Colonic mucosa (tissue), 4 donors: ENCODE results near the gene RGS3. TPM values are rescaled to one million over a fixed set of nuclear protein-coding genes. Genes with fewer than 3 reads are reported as not detected.
A peak's percentile ranks its signal among the peaks of the same experiment; 100 is the strongest.

Source experiments
- DNase-seq: peaks from one replicate; pipeline ENCODE4 v3.0.0-alpha.2; 2020
- H3K27ac ChIP-seq: fragments of 200-600 bp; one replicate; pipeline ENCODE4 v1.8.0; 2021
- H3K27me3 ChIP-seq: fragments of 200-600 bp; one replicate; pipeline ENCODE4 v1.8.0; 2021
- H3K36me3 ChIP-seq: fragments of 200-600 bp; one replicate; pipeline ENCODE4 v1.8.0; 2021
- H3K4me1 ChIP-seq: fragments of 200-600 bp; one replicate; pipeline ENCODE4 v1.8.0; 2021; ENCODE audit warnings: mild to moderate bottlenecking
- H3K4me3 ChIP-seq: fragments of 200-600 bp; one replicate; pipeline ENCODE4 v1.8.0; 2021
- H3K9ac ChIP-seq, 2 donors: one replicate each; pipeline ENCODE4 v1.7.0; 2013; ENCODE audit warnings: control low read depth in 2 of 2, low read depth in 2 of 2, low read length in 2 of 2
- H3K9me3 ChIP-seq: fragments of 200-600 bp; one replicate; pipeline ENCODE4 v1.8.0; 2021
- intact Hi-C: fragments of 100-400 bp; cut with DNase I; formaldehyde crosslinking; loops from one replicate; pipeline ENCODE4 v1.14.1; 2022
- total RNA-seq, 2 donors: library from RNA; stranded (reverse); fragmentation: NEBNext Ultra II Directional in 1 of 2; extraction: Animal tissue kit (Norgen Biotek cat#: 25700) in 1 of 2; gene quantifications; one replicate each; pipeline ENCODE4 v1.2.1, GENCODE V29; 2021
- TF ChIP-seq, protein P1 (sequence below): fragments of 200-600 bp; IDR thresholded peaks from one replicate; pipeline ENCODE4 v1.8.0; 2022; ENCODE audit warnings: antibody characterized with exemption, mild to moderate bottlenecking
- donor health status: healthy.
- donor health status: DM: no; HTN: no; CAD: no.
- donor health status: DM: no; HTN: no; CAD: no.

Gene RGS3
- total RNA-seq, 2 donors from 2014 or later, result 67.4 to 71.1 TPM

DNA sequence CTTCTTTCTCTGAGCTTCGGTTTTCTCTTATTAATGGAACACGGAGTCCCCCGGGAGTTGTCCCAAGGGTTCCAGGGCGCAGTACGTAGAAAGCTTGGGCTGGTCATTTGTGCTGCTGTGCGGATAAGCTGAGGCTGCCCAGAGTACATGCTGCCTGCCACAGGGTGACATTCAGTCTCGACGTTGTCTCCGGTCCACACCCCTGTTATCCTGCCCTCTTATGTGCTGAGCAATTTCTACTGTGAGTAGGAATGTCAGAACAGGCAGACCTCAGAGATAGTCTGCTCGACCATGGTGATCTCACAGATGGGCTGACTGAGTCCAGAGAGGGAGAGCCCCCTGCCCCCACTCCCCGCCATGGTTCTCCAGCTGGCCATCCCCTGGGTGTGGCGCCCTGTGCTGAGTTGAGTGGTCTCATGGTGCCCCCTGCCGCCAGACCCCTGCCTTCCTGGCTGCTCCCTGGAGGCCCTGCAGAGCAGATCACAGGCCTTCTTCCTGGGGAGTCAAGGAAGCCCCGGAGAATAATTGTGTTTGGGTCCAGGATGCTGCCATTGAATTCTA, 124.0 kb downstream of the RGS3 start:
- H3K9ac ChIP-seq, result no peak overlapping the region
- H3K9me3 ChIP-seq, result no peaks in the 10 kb centered on the region
- DNase-seq, result no peak
- peaks cover 6% of the 10 kb centered on the region for H3K4me1 ChIP-seq
- no peaks in the 10 kb centered on the region for H3K36me3 ChIP-seq
- TF ChIP-seq, protein P1, sequence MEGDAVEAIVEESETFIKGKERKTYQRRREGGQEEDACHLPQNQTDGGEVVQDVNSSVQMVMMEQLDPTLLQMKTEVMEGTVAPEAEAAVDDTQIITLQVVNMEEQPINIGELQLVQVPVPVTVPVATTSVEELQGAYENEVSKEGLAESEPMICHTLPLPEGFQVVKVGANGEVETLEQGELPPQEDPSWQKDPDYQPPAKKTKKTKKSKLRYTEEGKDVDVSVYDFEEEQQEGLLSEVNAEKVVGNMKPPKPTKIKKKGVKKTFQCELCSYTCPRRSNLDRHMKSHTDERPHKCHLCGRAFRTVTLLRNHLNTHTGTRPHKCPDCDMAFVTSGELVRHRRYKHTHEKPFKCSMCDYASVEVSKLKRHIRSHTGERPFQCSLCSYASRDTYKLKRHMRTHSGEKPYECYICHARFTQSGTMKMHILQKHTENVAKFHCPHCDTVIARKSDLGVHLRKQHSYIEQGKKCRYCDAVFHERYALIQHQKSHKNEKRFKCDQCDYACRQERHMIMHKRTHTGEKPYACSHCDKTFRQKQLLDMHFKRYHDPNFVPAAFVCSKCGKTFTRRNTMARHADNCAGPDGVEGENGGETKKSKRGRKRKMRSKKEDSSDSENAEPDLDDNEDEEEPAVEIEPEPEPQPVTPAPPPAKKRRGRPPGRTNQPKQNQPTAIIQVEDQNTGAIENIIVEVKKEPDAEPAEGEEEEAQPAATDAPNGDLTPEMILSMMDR, result no peak
- H3K4me3 ChIP-seq, result no peak overlapping the region
- no peaks in the 10 kb centered on the region for H3K27me3 ChIP-seq
- intact Hi-C loops, result no loop called here
- H3K27ac ChIP-seq, result no peak overlapping the region

DNA sequence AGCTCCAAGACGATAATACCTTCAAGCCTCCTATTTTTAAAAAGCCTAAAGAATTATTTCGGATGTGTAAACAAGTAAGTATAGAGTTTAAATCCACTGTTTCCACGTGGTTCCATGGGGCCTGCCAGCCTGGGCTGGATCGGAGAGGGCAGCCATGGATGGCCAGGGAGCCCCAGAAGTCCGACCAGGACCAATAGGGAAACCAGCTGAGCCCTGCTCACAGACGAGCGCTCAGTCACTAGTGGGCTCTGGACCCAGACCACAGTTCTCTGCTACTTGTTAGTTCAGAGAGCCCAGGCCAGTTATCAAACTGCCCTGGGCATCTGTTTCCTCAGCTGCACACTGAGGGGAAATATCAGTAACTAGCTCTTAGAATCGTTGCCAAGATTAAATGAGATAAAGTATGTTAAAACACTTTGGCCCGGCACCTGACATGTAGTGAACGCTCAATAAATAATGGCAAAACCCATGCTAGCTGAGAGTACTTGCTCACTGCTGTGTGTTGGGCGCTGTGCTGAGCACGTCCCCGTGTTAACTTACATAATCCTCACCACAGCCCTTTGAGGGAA, 124.8 kb downstream of the RGS3 start:
- Histone ChIP-seq H3K27ac (no peak overlapping the region), H3K9ac (peak overlapping the region in 1 of 2 donors; percentile 20), H3K4me1 (peaks cover 6% of the 10 kb centered on the region), H3K4me3 (no peak overlapping the region), H3K36me3 (no peaks in the 10 kb centered on the region), H3K9me3 (no peaks in the 10 kb centered on the region), H3K27me3 (no peaks in the 10 kb centered on the region)
- no peak for DNase-seq
- TF ChIP-seq, protein P1, result no peak
- intact Hi-C loops, result no loop called here

- Histone ChIP-seq H3K9me3 (no peaks in the 10 kb centered on the region), H3K27ac (no peak overlapping the region), H3K4me3 (no peak overlapping the region), H3K9ac (peak overlapping the region in 1 of 2 donors; percentile 20), H3K4me1 (peaks cover 6% of the 10 kb centered on the region), H3K27me3 (no peaks in the 10 kb centered on the region), H3K36me3 (no peaks in the 10 kb centered on the region)
- no peak for DNase-seq
- TF ChIP-seq, protein P1, result no peak
- intact Hi-C loops, result no loop called here
Measured at GRCh38 chr9:113588936-113589335, 125.4 kb downstream of the RGS3 start.

GRCh38 chr9:113589407-113589806, 125.9 kb downstream of the RGS3 start:
- H3K9me3 ChIP-seq, result no peaks in the 10 kb centered on the region
- H3K4me3 ChIP-seq, result no peak overlapping the region
- H3K27me3 ChIP-seq, result no peaks in the 10 kb centered on the region
- no peaks in the 10 kb centered on the region for H3K36me3 ChIP-seq
- intact Hi-C loops, result no loop called here
- TF ChIP-seq, protein P1, result no peak
- peaks cover 6% of the 10 kb centered on the region for H3K4me1 ChIP-seq
- no peak overlapping the region for H3K27ac ChIP-seq
- no peak for DNase-seq
- no peak overlapping the region for H3K9ac ChIP-seq

DNA sequence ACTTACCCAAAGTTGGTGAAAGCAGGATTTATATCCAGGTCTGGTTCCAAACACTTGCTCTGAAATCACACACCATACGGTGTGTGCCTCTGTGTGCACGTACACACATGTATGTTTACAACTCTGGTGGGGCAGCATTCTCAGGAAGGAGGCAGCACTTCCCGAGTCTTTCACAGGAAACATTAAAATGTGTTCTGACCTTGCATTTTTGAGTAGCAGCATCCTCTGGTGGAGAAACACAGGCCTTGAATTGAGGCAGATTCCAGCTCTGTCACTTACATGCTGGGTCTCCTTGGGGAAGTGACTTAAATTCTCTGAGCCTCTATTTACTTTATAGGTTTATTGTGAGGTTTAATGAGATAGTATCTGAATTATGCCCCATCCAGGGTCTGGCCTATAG, 126.4 kb downstream of the RGS3 start:
- TF ChIP-seq, protein P1, result peak; percentile 15
- H3K27ac ChIP-seq, result no peak overlapping the region
- H3K9me3 ChIP-seq, result no peaks in the 10 kb centered on the region
- intact Hi-C loops, result loop anchor here (2.0 kb wide), 1 partner anchor 143 kb away; no protein-coding TSS in a partner anchor
- H3K36me3 ChIP-seq, result no peaks in the 10 kb centered on the region
- H3K4me3 ChIP-seq, result no peak overlapping the region
- no peaks in the 10 kb centered on the region for H3K27me3 ChIP-seq
- peaks cover 6% of the 10 kb centered on the region for H3K4me1 ChIP-seq
- no peak overlapping the region for H3K9ac ChIP-seq
- DNase-seq, result no peak
